ENCODE results near the gene HMCN1. TPM values are rescaled to one million over a fixed set of nuclear protein-coding genes. Genes with fewer than 3 reads are reported as not detected.
A peak's percentile ranks its signal among the peaks of the same experiment; 100 is the strongest.

The HMCN1 gene
- total RNA-seq (2014; rRNA removed; shearing (Covaris generic)), result 1.6 and 2.1 TPM in 2 replicates

DNA sequence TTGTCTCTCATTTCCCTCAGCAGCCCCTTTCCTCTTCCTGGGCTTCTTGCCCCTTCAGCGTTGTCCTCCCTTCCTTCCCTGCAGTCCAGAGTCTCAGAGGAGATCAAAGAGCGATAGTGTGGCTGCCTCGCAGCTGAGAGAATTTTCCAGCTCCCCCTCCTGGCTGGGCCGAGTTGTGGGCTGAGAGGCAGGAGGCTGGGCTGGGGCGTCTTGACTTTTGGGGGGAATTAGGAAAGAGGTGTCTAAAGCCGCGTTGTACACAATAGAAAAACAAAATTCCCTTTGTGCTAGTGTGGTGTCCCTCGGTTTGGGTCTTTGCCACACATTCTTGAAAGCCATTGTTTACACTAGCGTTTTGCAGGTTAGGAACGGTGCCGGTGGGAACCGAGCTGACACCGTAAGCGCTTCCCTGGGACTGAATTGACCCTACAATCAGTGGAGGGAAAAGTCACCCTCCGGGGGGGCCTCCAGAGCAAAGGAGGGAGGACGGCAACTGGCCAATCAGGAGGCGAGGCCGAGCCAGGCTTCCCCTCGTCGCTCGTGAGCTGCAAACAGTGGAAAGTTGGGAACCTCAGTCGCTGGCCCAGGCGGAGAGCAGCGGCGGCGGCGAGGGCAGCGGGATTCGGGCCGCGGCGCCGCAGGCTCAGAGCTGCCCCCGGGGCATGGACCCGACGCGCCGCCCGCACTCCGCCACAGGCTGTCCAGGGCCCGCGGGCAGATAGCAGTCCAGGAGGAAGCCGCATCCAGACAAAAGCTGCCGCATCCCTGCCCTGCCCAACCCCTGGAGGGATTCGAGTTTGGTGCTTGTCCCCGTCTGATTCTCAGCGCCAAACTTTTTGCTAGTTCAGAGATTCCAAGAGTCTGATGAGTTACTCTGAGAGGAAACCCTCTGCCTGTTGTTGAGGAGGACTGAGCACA is at the start of gene HMCN1:
Gene HMCN1 (plus strand): TSS at position 574 of the 918 bp plus-strand sequence. CDS start 389 bp downstream, outside the sequence.
- DNase-seq (ENCODE audit: low read depth), result peak; percentile 77

DNA sequence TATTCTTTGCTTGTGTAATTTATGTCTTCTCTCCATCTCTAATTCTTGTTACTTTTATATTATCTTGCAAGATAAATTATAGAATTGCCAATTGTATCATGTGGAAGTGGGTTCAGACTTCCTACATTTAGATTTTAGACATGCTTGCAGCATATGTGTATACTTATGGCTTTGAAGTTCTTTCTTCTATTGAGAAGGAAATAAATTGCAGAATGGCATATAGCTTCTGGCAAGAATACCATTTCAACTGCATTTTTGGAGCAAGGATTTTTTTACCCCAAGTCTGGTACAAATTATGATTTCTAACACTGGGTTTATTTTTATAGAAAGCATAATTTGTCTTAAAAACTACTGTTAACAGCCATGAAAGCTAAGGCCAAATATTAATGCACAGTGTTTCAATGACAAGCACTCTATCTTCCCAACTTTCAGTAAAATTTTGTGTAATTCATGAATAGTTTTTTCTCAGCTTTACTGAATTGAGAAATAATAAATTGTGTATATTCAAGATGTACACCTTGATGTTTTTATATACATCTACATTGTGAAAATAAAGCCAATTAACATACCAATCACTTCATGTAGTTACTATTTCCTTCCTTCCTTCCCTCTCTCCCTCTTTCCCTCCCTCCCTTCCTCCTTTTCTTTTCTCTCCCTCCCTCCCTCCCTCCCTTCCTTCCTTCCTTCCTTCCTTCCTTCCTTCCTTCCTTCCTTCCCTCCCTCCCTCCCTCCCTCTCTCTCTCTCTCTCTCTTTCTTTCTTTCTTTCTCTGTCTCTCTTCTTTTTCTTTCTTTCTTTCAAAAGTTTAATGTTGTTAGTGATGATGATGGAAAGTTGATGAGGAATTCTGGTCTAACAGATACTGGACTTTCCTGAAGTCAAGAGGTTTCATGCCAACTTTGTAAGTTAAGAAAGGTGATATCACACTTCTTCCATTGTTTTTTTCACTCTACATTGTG is 47.1 kb upstream of the HMCN1 start:
- no peak for DNase-seq (ENCODE audit: low read depth)

DNA sequence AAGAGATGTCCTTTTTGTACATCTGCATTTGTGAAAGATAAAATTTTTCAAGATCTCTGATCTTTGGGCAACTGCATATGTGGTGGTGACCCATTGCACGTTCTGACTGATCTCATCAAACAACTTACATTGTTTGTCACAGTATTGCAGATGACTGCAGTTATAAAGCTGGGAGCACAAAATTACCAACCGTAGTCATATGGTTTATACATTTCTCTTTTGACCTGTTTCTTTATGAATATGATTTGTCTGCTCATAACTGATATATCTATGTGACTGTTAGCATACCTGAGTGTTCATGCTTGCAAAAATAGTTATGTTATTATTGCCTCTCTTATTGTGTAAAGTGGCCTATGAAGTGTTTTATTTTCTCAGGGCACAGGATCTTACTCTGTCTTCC is 43.7 kb upstream of the HMCN1 start:
- DNase-seq (ENCODE audit: low read depth), result no peak

DNA sequence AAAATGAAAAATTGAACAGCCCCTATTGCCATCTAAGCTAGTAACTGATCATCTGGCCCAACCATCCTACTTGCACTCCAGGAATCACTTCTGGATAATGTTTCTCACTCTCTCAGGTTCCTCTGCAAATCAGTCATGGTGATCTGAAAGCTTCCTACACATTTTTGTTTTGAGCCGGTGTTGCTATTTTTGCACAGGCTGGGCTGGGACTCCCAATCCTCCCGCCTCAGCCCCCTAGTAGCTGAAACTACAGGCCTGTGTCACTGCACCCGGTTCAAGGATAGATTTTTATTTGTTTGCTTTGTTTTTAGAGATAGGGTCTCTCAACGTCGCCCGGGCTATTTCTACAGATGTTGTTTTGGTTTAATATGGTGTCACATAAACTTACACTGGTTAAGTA is 40.5 kb upstream of the HMCN1 start:
- no peak for DNase-seq (ENCODE audit: low read depth)

DNA sequence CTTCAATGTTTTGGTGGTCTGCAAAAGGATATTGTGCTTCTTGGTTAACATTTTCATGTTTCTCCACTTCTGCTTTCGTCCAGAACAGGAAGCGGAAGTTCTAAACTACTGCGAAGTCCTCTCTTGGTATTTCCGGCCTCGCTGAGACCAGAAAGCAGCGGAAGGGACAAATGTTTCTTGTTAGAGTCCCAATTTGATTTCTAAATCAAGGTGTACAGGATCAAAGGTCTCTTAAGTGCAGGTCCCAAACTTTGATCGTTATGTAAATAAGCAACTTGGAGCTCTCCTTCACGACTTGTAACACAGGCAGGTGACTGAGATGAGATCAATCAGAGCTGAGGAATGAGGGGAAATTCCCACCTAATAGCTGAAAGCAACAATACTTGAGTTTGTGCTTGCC is 40.1 kb upstream of the HMCN1 start:
- no peak for DNase-seq (ENCODE audit: low read depth)

DNA sequence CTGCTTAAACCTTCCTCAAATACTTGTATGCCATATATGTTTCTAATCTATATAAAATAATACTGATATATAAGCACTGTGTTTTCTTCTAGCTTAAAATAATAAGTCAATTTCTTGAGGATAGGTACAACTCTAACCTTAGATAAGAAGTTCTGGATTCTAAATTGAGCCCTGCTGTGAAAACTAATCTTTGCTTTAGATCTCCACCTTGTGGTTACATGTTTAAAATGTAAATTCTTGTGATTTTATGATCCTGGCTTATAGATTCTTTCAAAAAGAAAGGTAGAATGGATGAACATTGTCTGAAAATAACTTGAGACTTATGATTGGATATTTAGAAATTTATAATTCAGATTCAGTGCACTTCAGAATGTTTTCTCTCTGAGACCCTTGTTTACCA is 38.9 kb upstream of the HMCN1 start:
- peak; percentile 15 for DNase-seq (ENCODE audit: low read depth)

DNA sequence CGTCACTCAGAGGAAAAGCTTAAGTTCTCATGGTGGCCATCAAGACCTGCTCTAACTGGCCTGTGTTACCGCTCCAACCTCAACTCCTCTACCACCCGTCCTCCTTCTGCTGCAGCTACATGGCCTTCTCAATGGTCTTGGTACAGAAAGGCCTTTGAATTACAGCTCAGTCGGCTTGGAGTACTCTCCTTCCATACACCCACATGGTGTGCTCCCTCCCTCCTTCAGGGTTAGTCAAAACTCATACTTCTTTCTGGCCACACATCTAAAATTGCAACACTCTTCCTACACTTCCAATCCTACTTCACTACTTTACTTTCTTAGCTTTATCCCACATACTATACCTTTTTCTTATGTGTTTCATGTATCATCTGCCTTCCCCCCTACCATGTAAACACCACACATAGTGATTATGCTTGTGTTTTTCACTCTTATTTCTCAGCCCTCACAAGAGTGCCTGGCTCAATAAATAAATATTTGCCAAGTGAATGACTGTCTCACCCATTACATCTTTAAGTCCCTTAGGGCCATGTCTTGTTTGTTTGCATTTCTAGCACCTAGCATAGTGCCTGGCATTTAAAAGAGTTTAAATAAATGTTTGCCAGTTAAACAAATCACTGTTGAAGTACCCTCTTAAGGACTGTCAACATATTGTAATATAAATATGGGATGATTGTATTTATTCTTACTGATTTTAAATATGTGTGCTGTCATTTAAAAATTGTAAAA is 37.6 kb upstream of the HMCN1 start:
- no peak for DNase-seq (ENCODE audit: low read depth)

- DNase-seq (ENCODE audit: low read depth), result no peak
Observed at GRCh38 chr1:185699874-185700273, 34.3 kb upstream of the HMCN1 start.

DNA sequence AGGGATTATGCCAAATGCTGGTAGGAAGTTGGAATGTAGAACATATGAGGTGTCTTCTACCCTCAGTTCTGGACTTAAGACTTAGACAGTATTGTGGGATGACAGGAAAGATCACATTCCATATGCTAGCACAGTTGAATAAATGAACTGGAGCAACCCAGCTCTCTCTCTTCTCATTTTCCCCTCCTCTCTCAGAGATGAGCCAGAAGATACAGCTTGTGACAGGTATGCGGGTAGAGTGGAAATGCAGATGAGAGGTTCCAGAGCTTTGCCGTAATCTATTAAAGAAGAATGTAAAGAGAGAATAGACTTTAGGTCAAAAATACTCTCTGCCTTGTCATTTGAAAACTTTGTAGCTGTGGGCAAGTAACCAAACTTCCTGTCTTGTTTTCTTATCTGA is 32.5 kb upstream of the HMCN1 start:
- no peak for DNase-seq (ENCODE audit: low read depth)

DNA sequence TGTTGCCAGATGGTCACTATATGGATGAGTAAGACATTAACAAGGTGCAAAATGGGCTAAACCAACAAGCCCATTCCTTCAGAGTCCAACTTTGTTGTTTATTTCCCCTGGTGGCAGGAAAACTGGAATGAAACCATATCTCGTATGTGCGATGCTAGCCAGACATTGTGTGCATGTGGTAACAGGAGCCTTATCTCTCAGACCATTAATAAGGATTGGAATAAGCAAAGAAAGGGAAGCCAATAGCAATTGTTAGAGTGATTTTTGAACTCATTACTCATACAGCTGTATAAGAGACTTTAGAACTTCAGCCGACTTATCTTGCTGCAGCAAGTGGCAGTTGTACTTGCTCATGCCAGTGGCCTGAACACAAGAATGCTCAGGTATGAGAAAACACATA is 30.0 kb upstream of the HMCN1 start:
- no peak for DNase-seq (ENCODE audit: low read depth)

GRCh38 chr1:185716095-185716494 is 18.1 kb upstream of the HMCN1 start:
- DNase-seq (ENCODE audit: low read depth), result no peak

DNA sequence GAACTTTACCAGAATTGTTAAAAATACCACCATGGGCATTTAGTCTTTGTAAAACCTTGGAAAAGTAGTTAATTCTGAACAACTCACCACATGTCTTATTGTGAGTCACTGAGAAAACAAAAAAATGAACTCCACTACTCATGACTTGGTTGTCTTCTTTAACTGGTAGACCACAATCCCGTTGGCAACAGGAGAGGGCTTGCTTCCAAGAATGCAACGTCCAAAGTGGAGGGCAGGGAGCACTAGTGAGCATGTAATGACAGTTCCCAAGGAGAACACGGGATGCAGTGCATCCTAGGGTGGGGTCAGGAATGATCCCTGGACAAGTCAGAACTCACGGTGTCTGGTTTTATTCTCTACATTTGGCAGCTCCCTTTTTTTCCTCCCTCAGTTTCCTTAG is 15.2 kb upstream of the HMCN1 start:
- peak; percentile 94 for DNase-seq (ENCODE audit: low read depth)

DNA sequence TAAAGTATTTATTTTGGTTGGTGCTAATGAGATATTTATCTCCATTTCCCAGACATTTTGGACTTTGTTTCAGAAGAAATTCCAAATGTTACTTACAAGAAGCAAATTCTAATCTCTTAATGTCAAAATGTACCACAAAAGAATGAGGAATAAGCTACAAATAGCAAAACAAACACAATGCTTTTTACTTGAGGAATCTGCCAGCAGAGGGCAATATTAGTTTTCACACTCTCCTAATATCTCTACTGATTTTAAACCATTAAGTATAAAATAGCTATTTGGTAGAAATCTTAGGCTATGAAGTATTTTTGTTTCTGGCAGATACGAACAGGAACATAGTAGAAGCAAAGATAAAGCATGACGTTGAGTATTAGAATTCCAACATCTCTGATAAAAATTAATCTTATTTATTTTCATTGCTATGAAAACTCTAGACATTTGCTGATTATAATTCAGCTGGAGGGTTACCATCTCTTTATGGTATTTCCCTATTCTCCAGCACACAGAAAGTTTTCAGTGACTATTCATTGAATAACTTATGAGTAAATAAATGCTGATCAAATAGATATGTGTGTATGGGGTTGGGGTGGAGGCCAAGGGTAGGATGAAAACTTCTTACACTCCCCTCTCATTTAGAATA is 13.4 kb upstream of the HMCN1 start:
- DNase-seq (ENCODE audit: low read depth), result peak; percentile 57

DNA sequence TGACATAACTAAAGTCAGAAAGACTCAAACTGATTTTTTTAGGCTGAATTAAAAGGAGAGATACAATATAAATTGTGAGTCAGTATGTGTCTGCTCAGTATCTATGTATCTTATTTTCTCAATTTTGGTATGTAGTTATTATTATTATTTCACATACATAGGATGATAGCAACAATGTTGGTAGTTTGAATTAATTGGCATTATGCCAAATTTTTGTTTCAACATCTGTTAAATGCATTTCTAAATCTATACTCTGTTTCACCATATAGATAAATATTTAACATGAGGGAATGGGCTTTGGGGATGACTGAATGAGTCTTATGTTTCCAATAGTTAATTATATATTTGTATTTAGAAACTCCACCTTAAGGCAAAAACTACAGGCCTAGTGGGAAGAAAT is 12.6 kb upstream of the HMCN1 start:
- no peak for DNase-seq (ENCODE audit: low read depth)

DNA sequence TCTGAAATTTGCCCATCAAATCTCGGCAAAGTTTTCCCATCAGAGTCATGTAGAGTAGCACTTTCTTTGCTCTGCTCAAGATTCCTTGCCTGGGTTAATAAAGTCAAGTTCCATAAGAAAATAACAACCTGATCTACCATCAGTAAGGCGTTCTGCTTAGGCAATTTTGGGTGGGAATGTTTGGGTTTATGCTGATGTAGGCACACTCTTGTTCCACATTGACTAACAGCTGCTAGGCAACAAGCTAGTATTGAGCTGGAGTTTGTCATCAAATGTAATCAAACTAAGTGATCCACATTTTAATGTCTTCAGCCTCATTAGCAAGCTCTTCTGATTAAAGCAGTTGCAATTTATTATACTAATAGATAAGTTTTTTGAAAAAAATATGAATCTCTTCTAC is 12.1 kb upstream of the HMCN1 start:
- DNase-seq (ENCODE audit: low read depth), result no peak

DNA sequence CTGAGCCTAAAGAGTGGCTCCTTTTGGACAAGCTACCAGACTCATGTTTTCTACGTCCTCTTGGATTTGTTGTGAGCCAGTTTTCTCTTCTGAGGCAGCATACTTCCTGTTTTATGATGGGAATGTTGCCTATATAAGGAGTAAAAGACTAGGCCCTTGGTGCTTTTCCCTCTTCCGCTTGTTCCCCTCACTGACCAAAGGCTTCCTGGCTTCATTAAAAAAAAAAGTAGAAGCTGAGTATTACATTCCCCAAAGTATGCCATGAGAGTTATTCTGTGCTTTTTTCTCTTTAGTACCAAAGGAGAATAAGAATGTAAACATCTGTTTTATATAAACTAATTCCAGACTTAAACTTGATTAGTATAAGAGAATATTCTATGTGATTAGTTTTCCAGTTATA is 6.5 kb upstream of the HMCN1 start:
- no peak for DNase-seq (ENCODE audit: low read depth)

- DNase-seq (ENCODE audit: low read depth), result no peak
Observed at GRCh38 chr1:185731446-185731845, 2.7 kb upstream of the HMCN1 start.

GRCh38 chr1:185732951-185733350 is 1.2 kb upstream of the HMCN1 start:
- DNase-seq (ENCODE audit: low read depth), result no peak

DNA sequence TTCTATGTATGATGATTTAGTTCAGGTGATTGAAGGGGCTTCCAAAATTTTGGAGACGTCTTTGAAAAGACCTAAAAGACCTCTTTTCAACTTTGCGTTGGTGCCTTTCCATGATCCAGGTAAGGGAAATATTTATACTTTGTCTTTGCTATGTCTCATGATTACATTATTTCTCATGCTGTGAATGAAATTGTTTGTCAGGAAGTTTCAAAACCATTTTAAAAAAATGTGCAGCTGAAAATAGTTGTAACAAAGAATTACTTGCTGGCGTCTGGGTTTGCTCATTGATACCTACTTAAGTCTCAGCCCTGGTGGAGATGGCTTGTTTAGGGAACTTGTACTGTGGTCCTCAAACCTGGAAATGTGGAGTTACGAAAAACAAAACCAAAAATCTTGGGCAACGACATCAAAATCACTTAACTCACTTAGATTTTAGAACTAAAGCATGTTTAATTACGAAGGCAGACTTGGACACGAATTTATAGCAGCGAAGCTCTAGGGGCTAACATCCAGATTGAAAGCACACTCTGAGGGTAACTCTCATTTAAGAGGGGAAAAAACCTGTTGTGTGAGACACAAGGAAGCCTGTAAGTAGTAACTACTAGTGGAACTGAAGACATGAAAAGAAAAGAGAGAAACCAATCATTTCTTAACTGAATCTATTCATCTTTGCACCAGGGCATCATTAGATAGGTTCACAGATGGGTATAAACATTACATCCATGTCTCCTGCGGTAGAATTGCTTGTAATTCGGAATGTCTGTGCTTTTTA is 924 bp downstream of the HMCN1 start:
- no peak for DNase-seq (ENCODE audit: low read depth)

DNA sequence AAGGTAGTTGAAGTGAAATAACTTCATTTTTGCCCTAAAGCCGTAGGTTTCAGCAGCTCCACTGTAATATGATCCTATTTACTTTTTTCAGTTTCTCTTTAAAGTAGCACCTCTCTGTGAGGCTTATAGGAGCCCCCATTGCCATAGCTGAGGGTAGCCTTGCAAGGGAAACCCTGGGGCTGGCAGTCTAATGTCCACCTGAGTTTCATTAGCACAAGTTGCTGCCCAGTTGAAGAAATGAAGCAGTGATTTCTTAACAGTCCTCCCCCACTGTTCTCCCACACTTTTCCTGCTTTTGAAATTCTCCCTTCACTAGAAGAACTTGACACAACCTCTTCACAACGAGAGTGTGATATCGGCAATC is 1.5 kb downstream of the HMCN1 start:
- DNase-seq (ENCODE audit: low read depth), result no peak

GRCh38 chr1:185739967-185740366 is 5.8 kb downstream of the HMCN1 start:
- DNase-seq (ENCODE audit: low read depth), result no peak
